OCI-LY1 (cell line): ENCODE measurements around the gene FAM222A.

Source experiments
- H2AFZ ChIP-seq: fragments of 200-600 bp; sonication (generic), shearing (Covaris generic); 2 replicates; pipeline ENCODE4 v1.6.0; 2014; ENCODE audit warnings: antibody characterized with exemption, mild to moderate bottlenecking, low read length
- H3F3A ChIP-seq: fragments of 200-600 bp; sonication (generic), shearing (Covaris generic); 2 replicates; pipeline ENCODE4 v1.6.0; 2014; ENCODE audit warnings: mild to moderate bottlenecking, antibody characterized with exemption, low read length, moderate library complexity; ENCODE audit not compliant: insufficient read depth
- H3K27ac ChIP-seq: fragments of 200-600 bp; sonication (generic); 2 replicates; pipeline ENCODE4 v1.5.1; 2014; ENCODE audit warnings: low read length, mixed run types, mild to moderate bottlenecking, low read depth; ENCODE audit not compliant: poor library complexity, severe bottlenecking
- H3K27me3 ChIP-seq: fragments of 200-600 bp; sonication (generic); 2 replicates; pipeline ENCODE4 v1.6.0; 2014; ENCODE audit warnings: antibody characterized with exemption, mild to moderate bottlenecking, low read length, moderate library complexity; ENCODE audit not compliant: insufficient read depth
- H3K36me3 ChIP-seq: fragments of 200-600 bp; sonication (generic); 2 replicates; pipeline ENCODE4 v1.6.1; 2014; ENCODE audit warnings: mild to moderate bottlenecking, antibody characterized with exemption, low read length, moderate library complexity, mixed read lengths; ENCODE audit not compliant: insufficient read depth
- H3K4me1 ChIP-seq: fragments of 200-600 bp; sonication (generic); 2 replicates; pipeline ENCODE4 v1.5.1; 2014; ENCODE audit warnings: mild to moderate bottlenecking, low read length, moderate library complexity; ENCODE audit not compliant: insufficient read depth, severe bottlenecking
- H3K4me2 ChIP-seq: fragments of 200-600 bp; sonication (generic), shearing (Covaris generic); 2 replicates; pipeline ENCODE4 v1.6.1; 2014; ENCODE audit warnings: low read length
- H3K4me3 ChIP-seq: fragments of 200-600 bp; sonication (generic); 2 replicates; pipeline ENCODE4 v1.5.1; 2014; ENCODE audit warnings: low read length, low read depth, mild to moderate bottlenecking, mixed read lengths; ENCODE audit not compliant: poor library complexity, severe bottlenecking
- H3K79me2 ChIP-seq: fragments of 200-600 bp; shearing (Covaris generic); 2 replicates; pipeline ENCODE4 v1.6.1; 2016; ENCODE audit warnings: mixed run types, low read length, mixed read lengths; ENCODE audit not compliant: insufficient read depth
- H3K9ac ChIP-seq: fragments of 200-600 bp; sonication (generic), shearing (Covaris generic); 2 replicates; pipeline ENCODE4 v1.6.1; 2014; ENCODE audit warnings: mild to moderate bottlenecking, low read length, mixed read lengths
- H3K9me2 ChIP-seq: fragments of 200-600 bp; sonication (generic), shearing (Covaris generic); 2 replicates; pipeline ENCODE4 v1.6.1; 2014; ENCODE audit warnings: low read depth, mild to moderate bottlenecking, low read length, mixed read lengths
- H3K9me3 ChIP-seq: fragments of 200-600 bp; shearing (Covaris generic); 2 replicates; pipeline ENCODE4 v1.6.1; 2014; ENCODE audit warnings: low read length, mixed read lengths
- H4K20me1 ChIP-seq: fragments of 200-600 bp; sonication (generic), shearing (Covaris generic); 2 replicates; pipeline ENCODE4 v1.6.0; 2016; ENCODE audit warnings: mild to moderate bottlenecking, low read length; ENCODE audit not compliant: insufficient read depth
- EZH2 ChIP-seq: fragments of 200-600 bp; sonication (generic), shearing (Covaris generic); IDR thresholded peaks from 2 replicates; pipeline ENCODE4 v1.8.0; 2017; ENCODE audit warnings: borderline replicate concordance, mixed run types, mild to moderate bottlenecking, antibody characterized with exemption, low read length, moderate library complexity, mixed read lengths
- TF ChIP-seq, protein P1 (sequence below): fragments of 200-600 bp; sonication (generic), shearing (Covaris generic); IDR thresholded peaks from 2 replicates; pipeline ENCODE4 v1.5.1; 2017; ENCODE audit warnings: mild to moderate bottlenecking, antibody characterized with exemption, low read length, moderate library complexity, mixed read lengths

Gene FAM222A

DNA sequence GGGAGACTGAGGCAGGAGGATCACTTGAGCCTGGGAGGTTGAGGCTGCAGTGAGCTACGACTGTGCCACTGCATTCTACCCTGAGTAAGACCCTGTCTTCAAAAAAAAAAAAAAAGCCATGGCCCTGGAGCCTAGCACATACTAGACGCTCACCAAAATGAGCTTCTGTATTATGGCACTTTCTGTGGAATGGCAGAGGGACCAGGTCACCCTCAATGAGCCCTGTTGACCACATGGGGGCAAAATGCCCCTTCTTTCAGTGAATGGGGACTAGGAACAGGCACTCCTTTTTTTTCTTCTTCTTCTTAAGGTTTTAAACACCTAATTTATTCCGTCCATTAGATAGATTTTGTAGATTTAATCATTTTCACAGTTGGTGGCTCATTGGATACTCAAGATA lies 50.5 kb downstream of the FAM222A start:
- H3K4me2 ChIP-seq, result no peak overlapping the region

DNA sequence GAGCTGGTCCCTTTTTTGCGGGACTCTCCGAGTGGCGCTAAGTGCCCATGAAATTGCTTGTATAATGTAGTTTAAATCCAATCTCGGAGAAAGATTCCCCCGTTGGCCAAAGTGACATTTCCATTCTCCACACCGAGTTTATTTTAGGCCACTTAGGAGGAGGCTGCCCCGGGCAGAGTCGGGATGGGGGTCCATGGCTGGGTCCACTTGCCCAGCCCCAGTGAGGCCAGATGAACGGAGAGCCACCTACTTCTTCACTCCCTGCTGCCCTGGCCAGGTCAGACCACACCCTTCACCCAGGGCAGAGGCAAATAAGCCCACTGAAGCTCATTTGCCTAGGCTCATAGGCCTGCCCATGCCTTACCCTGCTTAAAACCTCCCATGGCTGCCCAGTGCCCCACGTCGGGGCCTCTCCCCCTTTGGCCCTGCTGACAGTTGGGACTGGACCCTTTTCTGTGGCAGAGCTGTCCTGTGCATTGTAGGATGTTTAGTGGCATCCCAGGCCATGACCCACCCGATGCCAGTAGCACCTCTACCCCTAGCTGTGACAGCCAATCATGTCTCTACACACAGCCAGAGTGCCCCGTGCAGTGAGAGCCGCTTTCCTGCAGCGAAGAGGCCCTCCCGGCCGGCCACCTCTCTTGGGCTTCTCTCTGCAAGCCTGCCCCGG lies 51.3 kb downstream of the FAM222A start:
- Histone ChIP-seq H3K27me3 (no peaks in the 10 kb centered on the region), H3K36me3 (no peaks in the 10 kb centered on the region), H3K4me2 (no peak overlapping the region), H3F3A (no peaks in the 10 kb centered on the region), H3K4me3 (no peak overlapping the region), H3K9me2 (no peaks in the 10 kb centered on the region), H3K9ac (no peak overlapping the region), H3K9me3 (no peaks in the 10 kb centered on the region), H3K4me1 (no peaks in the 10 kb centered on the region), H3K79me2 (no peaks in the 10 kb centered on the region), H4K20me1 (no peaks in the 10 kb centered on the region), H2AFZ (no peak overlapping the region), H3K27ac (no peak overlapping the region)
- TF ChIP-seq, protein P1, sequence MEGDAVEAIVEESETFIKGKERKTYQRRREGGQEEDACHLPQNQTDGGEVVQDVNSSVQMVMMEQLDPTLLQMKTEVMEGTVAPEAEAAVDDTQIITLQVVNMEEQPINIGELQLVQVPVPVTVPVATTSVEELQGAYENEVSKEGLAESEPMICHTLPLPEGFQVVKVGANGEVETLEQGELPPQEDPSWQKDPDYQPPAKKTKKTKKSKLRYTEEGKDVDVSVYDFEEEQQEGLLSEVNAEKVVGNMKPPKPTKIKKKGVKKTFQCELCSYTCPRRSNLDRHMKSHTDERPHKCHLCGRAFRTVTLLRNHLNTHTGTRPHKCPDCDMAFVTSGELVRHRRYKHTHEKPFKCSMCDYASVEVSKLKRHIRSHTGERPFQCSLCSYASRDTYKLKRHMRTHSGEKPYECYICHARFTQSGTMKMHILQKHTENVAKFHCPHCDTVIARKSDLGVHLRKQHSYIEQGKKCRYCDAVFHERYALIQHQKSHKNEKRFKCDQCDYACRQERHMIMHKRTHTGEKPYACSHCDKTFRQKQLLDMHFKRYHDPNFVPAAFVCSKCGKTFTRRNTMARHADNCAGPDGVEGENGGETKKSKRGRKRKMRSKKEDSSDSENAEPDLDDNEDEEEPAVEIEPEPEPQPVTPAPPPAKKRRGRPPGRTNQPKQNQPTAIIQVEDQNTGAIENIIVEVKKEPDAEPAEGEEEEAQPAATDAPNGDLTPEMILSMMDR, result no peak
- TF ChIP-seq EZH2, result no peak

More for the DNA sequence above, 50.5 kb downstream of the FAM222A start:
- Histone ChIP-seq H3K27ac (no peak overlapping the region), H2AFZ (no peak overlapping the region), H3K36me3 (no peaks in the 10 kb centered on the region), H3K4me3 (no peak overlapping the region), H3K9me3 (no peaks in the 10 kb centered on the region), H3K4me1 (no peaks in the 10 kb centered on the region), H3K9me2 (no peaks in the 10 kb centered on the region), H3K79me2 (no peaks in the 10 kb centered on the region), H4K20me1 (no peaks in the 10 kb centered on the region), H3F3A (no peaks in the 10 kb centered on the region), H3K27me3 (no peaks in the 10 kb centered on the region), H3K9ac (no peak overlapping the region)
- TF ChIP-seq EZH2, result no peak
- TF ChIP-seq, protein P1, result no peak

DNA sequence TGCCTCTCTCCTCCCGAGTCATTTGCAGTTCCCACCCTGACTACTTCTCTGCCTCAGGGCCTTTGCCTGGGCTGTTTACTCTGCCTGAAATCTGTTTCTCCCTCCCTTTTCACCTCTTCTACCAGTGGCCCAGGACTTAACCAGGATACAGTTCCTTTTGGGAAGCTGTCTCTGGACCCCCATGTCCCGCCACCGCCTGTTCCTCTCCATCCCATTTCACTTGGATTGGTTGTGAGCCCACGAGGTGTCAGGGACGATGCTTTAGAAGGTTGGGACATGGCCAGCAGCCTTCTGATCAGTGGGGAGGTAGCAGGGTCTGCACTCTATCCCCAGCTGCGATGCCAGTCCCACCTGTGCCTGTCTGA lies 51.8 kb downstream of the FAM222A start:
- TF ChIP-seq EZH2, result no peak
- TF ChIP-seq, protein P1, result no peak
- Histone ChIP-seq H4K20me1 (no peaks in the 10 kb centered on the region), H3K36me3 (no peaks in the 10 kb centered on the region), H3K27me3 (no peaks in the 10 kb centered on the region), H3K9ac (no peak overlapping the region), H3K9me2 (no peaks in the 10 kb centered on the region), H3F3A (no peaks in the 10 kb centered on the region), H3K4me1 (no peaks in the 10 kb centered on the region), H3K9me3 (no peaks in the 10 kb centered on the region), H2AFZ (no peak overlapping the region), H3K27ac (no peak overlapping the region), H3K79me2 (no peaks in the 10 kb centered on the region), H3K4me2 (no peak overlapping the region), H3K4me3 (no peak overlapping the region)
